Stimulated activated CD4-positive, alpha-beta T cell treated with anti-CD3 and anti-CD28 coated beads, TNF-alpha, amount 100 ng/mL, for 1 hour (primary cell): Measurements from ENCODE around the gene C2.
"Not testable (repeated sequence)": the region's sequence is repeated elsewhere in the genome, so short reads cannot be mapped to it uniquely, and the experiment has no call there.

Experiments used
- DNase-seq, 3 donors: peaks; one replicate each; pipeline ENCODE4 v3.0.0-alpha.2; 2020; ENCODE audit warnings: low read depth in 3 of 3, low spot score in 1 of 3

The C2 gene

GRCh38 chr6:31976065-31976464 lies 48.5 kb downstream of the C2 start:
- not testable (repeated sequence) for DNase-seq

GRCh38 chr6:31977816-31978431 lies 50.4 kb downstream of the C2 start:
- DNase-seq: no peak

GRCh38 chr6:31978831-31979230 lies 51.3 kb downstream of the C2 start:
- DNase-seq: no peak

GRCh38 chr6:31979238-31979898 lies 51.9 kb downstream of the C2 start:
- DNase-seq: no peak

- DNase-seq: not testable (repeated sequence)
Observed at GRCh38 chr6:31980195-31980876, 52.8 kb downstream of the C2 start.

GRCh38 chr6:31980998-31981397 lies 53.5 kb downstream of the C2 start:
- not testable (repeated sequence) for DNase-seq

GRCh38 chr6:31981744-31982143 lies 54.2 kb downstream of the C2 start, which contains the start of gene C4A:
Gene C4A, plus strand, starts transcription at chr6:31982057. Its CDS starts 51 bp downstream, at chr6:31982108.
- DNase-seq: not testable (repeated sequence)

- not testable (repeated sequence) for DNase-seq
Observed at GRCh38 chr6:31989363-31989762, 61.8 kb downstream of the C2 start.

GRCh38 chr6:31994421-31994820 lies 66.9 kb downstream of the C2 start:
- DNase-seq: not testable (repeated sequence)
